ENCODE measurements around the gene EMC7.

DNA sequence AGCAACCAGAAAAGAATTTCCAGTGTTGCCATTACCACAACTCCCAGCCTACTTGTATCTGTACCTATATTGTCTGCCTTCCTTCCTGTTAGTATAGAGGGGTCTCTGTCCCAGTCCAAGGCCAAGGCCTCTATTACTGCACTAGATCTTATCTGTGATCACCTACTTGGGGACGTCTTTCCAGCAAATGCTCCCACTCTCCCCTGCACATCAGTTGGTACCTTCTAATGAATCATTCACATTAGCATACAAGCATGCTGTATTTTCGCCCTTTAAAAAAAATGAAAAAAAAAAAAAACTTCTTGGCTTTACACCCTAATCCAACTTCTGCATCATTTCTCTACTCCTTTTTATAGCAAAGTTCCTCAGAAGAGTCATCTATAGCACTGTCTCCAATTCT, 57.8 kb downstream of the EMC7 start:
- TF ChIP-seq POLR2A (IDR thresholded peaks at IDR 0.05) (no peak), POLR2AphosphoS5 (IDR thresholded peaks at IDR 0.05) (no peak)
- TF ChIP-seq, protein P1, sequence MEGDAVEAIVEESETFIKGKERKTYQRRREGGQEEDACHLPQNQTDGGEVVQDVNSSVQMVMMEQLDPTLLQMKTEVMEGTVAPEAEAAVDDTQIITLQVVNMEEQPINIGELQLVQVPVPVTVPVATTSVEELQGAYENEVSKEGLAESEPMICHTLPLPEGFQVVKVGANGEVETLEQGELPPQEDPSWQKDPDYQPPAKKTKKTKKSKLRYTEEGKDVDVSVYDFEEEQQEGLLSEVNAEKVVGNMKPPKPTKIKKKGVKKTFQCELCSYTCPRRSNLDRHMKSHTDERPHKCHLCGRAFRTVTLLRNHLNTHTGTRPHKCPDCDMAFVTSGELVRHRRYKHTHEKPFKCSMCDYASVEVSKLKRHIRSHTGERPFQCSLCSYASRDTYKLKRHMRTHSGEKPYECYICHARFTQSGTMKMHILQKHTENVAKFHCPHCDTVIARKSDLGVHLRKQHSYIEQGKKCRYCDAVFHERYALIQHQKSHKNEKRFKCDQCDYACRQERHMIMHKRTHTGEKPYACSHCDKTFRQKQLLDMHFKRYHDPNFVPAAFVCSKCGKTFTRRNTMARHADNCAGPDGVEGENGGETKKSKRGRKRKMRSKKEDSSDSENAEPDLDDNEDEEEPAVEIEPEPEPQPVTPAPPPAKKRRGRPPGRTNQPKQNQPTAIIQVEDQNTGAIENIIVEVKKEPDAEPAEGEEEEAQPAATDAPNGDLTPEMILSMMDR (IDR thresholded peaks at IDR 0.05) = no peak
